Umbilical cord (tissue), 2 donors: ENCODE data around the gene ANKRD11. TPM values are rescaled to one million over a fixed set of nuclear protein-coding genes. Genes with fewer than 3 reads are reported as not detected.
"Not testable (repeated sequence)": the region's sequence is repeated elsewhere in the genome, so short reads cannot be mapped to it uniquely, and the experiment has no call there.

Experiments
- DNase-seq: peaks from one replicate; pipeline ENCODE4 v3.0.0-alpha.2; 2015; ENCODE audit warnings: low spot score
- total RNA-seq: library from RNA; depleted of rRNA; stranded (reverse); fragments of >200 nt; gene quantifications from one replicate; pipeline ENCODE4 v1.2.3, GENCODE V29; 2014; ENCODE audit warnings: low replicate concordance; ENCODE audit not compliant: insufficient read depth

Gene ANKRD11
- total RNA-seq, 1 donor from 2014 or later = 43.8 TPM

- no peak for DNase-seq
These were observed 83.0 kb downstream of the ANKRD11 start for GRCh38 chr16:89407282-89407924.

GRCh38 chr16:89406277-89406888 lies 84.0 kb downstream of the ANKRD11 start:
- DNase-seq = no peak

DNA sequence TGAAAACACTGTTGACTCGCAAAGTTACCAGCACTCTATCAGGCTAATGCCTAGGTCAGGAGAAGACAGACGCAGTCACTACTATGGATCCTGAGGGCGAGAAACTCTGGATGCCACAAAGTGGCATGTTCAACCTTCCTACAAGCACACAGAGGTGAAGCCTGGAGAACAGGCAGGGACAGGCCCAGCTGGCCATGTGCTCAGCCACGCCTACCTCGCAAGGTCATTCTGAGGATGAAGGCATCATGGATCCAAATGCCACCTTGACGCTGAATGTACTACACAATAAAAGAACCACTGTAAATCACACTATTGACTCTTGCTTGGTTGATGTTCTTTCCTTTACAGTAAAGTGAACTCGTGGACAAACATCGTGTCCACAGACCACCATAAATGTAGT lies 85.8 kb downstream of the ANKRD11 start:
- DNase-seq = no peak

DNA sequence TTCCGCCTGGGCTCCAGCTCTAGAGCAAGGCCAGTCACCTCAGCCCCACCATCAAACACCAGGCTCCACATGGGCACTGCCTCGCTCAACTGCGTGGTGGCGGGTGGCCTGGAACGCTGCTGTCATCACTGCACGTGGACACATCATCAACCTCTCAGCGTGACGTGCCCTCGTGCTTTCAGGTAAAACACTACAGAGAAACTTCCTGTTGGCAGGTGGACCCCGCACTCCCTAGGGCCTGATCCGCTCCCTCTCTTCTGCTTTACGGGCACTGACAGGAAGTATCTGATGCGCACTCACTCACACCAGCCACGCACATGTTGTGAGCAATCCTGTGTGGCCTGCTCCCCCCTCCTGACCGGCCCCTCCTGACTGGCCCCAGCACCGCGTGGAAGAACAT lies 87.4 kb downstream of the ANKRD11 start:
- no peak for DNase-seq

GRCh38 chr16:89401641-89402445 lies 88.5 kb downstream of the ANKRD11 start:
- DNase-seq = peak; percentile 71

- DNase-seq = no peak
These were observed 89.2 kb downstream of the ANKRD11 start for GRCh38 chr16:89401205-89401604.

- no peak for DNase-seq
These were observed 89.6 kb downstream of the ANKRD11 start for GRCh38 chr16:89400740-89401139.

DNA sequence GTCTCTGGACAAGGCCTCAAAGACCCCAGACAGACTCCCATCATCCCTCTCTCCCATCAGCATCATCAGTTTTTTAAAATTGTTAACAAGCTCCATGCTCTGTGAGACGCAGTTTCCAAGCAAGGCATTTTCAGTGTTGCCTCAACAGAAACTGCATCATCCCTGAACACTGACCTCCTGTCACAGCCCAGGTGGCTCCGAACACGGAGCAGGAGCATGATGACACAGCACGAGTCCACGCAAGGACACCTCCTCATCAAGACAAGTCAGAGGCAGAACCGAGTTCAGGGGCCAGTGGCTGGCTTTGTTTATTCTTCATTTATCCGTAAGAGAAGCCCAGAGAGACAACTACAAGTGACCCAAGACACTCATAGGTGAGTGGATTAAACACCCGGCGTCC lies 91.4 kb downstream of the ANKRD11 start:
- DNase-seq = no peak

DNA sequence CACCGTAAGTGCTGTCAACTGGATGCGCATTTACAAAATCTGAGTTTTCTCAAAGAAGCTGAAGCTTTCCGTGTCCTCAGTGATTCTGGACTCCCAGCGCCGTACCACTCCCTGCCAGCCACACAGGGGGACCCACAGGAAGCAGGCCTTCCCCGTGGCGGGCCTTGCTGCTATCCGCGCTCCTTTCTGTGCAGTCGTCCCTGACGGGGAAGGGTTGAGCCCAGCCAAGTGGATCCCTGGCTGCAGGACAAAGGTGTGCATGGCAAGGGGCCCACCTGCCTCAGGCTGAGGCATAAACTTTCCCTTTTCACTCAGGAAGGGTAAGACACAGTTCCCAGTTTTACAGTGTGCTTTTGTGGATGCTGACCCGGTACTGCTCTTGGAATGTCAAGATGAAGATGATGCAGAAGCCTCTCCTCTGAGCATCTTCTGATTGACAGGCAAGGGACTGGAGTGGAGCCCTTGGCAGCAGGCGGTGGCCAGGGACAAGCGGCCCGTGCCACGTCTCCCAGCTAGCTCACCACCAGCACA lies 93.0 kb downstream of the ANKRD11 start:
- no peak for DNase-seq

DNA sequence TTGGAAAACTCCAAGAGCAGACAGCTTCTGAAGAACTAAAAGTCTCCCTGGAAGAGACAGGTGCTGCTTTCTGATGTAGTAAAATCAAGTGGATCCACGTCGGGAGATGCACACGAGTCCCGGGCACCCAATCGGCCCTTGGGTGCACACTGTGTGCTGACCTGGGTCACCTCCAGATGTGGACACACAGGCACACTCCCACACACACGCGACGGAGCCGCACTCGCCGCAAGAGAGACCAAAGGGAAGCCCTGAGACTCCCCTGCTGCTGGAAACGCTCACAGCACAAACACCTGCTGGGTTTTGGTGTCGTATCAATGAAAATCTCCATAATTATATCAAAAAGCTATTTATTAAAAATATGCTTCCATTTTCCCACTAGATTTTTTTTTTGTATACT lies 94.2 kb downstream of the ANKRD11 start:
- DNase-seq = no peak

DNA sequence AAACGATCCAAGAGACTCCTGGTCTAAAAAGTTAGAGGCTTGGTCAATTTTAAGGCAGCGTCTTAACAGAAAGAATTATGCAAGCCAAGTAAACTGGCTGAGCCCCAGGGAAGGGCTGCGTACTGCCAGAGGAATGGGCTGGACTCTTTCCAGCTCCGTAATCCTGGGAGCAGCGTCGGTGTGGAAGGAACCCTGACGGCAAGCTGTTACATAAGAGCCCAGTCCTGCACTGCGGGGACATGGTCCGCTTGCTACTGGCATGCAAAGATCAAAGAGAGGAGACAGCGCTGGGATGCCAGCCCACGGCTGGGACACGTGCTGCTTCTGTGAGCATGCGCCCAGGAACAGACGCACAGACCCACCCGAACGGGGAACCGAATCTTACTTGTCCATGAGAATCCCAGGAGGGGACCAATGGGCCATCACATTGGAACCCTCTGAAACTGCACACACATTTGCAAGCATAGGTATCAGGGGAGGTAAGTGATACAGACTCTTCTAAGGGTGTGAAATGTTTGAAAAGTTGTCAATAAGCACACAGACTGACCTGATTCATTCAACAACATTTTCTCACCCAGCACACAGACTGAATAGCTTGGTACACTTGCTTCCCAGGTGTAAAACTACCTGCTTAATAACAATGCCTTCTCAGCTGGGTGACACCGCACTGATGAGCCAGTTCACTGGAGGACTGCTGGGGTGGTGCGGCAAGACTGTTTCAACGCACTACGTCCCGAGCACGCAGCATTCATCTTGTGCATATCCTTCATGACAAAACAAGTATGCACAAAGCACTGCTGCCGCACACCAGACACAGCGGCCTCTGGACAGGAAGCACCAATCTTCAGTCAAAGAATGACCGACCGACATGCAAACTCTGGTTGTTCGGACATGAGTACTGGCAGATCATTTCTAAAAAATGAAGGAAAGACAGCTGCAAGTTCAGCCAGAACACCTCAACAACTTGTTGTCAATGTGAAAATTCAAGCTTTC lies 94.9 kb downstream of the ANKRD11 start:
- peak; percentile 89 for DNase-seq

- DNase-seq = no peak
These were observed 96.5 kb downstream of the ANKRD11 start for GRCh38 chr16:89393738-89394406.

DNA sequence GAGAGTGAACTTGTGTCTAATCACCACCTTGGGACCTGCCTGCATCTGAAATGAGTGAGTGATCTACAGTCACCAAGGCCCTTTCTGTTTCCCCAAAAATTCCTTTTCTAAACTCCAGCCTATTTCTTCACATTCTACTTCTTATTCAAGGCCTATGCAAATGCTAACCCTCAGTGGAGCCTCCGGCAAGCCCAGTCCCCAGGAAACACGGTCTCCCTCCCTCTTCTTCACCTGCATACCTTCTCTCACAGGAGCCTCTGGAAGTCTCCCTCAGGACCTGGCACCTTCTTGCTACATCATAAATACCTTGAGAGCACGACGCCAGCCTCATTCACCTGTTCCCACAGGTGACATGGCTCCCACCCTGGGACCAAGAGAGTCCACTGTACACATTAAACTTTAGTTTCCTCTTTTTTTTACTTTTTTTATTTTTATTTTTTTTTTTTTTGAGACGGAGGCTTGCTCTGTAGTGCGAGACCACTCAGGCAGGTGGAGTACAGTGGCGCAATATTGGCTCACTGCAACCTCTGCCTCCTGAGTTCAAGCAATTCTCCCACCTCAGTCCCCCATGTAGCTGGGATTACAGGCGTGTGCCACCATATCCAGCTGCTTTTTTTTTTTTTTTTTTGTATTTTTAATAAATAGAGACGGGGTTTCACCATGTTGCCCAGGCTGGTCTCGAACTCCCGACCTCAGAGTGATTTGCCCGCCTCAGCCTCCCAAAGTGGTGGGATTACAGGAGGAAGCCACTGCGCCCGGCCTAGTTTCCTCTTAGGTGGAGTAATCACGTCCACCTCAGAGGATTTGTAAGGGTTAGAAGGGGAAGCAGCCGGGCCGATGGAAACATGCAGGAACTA lies 97.3 kb downstream of the ANKRD11 start:
- no peak for DNase-seq

- DNase-seq = not testable (repeated sequence)
These were observed 100.2 kb downstream of the ANKRD11 start for GRCh38 chr16:89390224-89390583.

DNA sequence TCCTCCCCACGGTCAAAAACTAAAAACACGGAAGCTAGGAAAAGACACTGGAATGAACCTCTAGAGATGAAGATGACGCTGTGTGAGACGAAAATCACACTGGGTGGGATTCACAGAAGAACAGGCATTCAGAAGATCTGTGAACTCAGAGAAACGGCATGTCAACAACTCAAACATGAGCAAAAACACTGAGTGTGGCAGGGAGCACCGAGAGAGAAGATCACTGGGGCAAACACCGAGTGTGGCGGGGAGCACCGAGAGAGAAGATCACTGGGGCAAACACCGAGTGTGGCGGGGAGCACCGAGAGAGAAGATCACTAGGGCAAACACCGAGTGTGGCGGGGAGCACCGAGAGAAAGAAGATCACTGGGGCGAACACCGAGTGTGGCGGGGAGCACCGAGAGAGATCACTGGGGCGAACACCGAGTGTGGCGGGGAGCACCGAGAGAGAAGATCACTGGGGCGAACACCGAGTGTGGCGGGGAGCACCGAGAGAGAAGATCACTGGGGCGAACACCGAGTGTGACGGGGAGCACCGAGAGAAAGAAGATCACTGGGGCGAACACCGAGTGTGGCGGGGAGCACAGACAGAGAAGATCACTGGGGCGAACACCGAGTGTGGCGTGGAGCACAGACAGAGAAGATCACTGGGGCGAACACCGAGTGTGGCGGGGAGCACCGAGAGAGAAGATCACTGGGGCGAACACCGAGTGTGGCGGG lies 100.7 kb downstream of the ANKRD11 start:
- not testable (repeated sequence) for DNase-seq

- no peak for DNase-seq
These were observed 101.8 kb downstream of the ANKRD11 start for GRCh38 chr16:89388536-89388935.

DNA sequence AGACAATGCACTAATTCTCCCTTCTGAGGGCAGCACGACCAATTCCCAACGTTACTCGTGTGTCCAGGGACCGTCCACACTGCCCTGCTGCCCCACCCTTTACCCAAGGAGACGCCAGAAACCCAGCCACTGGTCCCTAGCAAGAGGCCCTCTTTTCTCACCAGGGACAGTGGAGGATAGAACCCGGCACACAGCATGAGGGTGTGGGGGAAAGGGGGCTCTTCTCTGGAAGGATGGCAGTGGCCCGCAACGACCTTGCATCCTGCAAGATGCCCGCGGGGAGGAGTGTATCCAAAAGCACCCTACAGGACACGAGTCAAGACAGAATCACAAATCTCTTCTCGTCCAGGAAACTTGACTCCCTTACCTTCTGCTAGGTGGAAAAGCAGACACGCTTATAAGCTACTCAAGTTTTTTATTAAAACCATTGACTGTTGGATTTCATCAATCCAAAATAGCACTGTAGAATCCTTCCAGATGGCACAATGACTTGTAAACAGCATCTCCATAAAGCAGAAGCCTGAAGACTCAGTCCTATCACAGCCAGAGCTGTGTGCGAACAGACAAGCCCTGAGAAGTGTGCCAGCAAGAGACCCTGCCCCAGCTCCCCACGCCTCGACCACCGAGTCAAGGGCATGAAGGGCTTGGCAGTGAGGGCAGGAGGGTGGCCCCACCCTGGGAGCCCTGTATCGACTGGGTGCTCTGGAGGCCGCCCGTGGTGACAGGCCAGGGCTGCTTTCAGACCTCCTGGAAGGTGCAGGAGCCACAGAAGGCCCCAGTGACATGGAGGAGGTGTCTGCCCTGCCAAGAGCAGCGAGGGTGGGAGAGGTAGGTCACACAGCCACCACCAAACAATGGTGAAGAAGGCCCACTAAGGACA lies 103.8 kb downstream of the ANKRD11 start:
- DNase-seq = no peak

- DNase-seq = no peak
These were observed 104.6 kb downstream of the ANKRD11 start for GRCh38 chr16:89385712-89386111.
